ENCODE measurements around the gene CHMP1A. TPM values are rescaled to one million over a fixed set of nuclear protein-coding genes. Genes with fewer than 3 reads are reported as not detected.

The CHMP1A gene
- total RNA-seq, 4 donors from 2014 or later: 40.4 to 64.3 (median 50.3) TPM

GRCh38 chr16:89599902-89600301 is 57.6 kb downstream of the CHMP1A start:
- TF ChIP-seq CTCF (IDR thresholded peaks at IDR 0.05; ENCODE audit: low read depth): no peak

GRCh38 chr16:89599451-89599858 is 58.1 kb downstream of the CHMP1A start:
- TF ChIP-seq CTCF (IDR thresholded peaks at IDR 0.05; ENCODE audit: low read depth): no peak

- no peak for TF ChIP-seq CTCF (IDR thresholded peaks at IDR 0.05; ENCODE audit: low read depth)
Measured at GRCh38 chr16:89598199-89598598, 59.3 kb downstream of the CHMP1A start.

- no peak for TF ChIP-seq CTCF (IDR thresholded peaks at IDR 0.05; ENCODE audit: low read depth)
Measured at GRCh38 chr16:89596957-89597649, 60.4 kb downstream of the CHMP1A start.

- no peak for TF ChIP-seq CTCF (IDR thresholded peaks at IDR 0.05; ENCODE audit: low read depth)
Measured at GRCh38 chr16:89596061-89596689, 61.3 kb downstream of the CHMP1A start.

- no peak for TF ChIP-seq CTCF (IDR thresholded peaks at IDR 0.05; ENCODE audit: low read depth)
Measured at GRCh38 chr16:89595330-89596060, 62.0 kb downstream of the CHMP1A start.

Other genes with a start within 250 kb of the CHMP1A start
- gene ANKRD11, start 167.1 kb downstream of the CHMP1A start, total RNA-seq: 100 to 1,000 TPM in 1 of 4 donors, 10 to 100 TPM in 3; 56.1 to 190 (median 62.6) TPM
- 100 to 1,000 TPM in 2 of 4 donors, 10 to 100 TPM in 2; 83.3 to 152 (median 105) TPM for gene SPG7, start 149.3 kb downstream of the CHMP1A start, total RNA-seq
- gene RPL13, start 97.0 kb downstream of the CHMP1A start, total RNA-seq: 1,000 to 10,000 TPM; 2,408 to 5,801 (median 4,379) TPM
- gene CPNE7, start 82.0 kb downstream of the CHMP1A start, total RNA-seq: not detected
- gene DPEP1, start 44.1 kb downstream of the CHMP1A start, total RNA-seq: 1 to 10 TPM in 1 of 4 donors, not detected in 3; 2.3 TPM
- 1 to 10 TPM; 2.5 to 7.0 (median 5.4) TPM for gene SPATA33, start 128 bp upstream of the CHMP1A start, total RNA-seq
- gene CDK10, start 29.0 kb upstream of the CHMP1A start, total RNA-seq: 10 to 100 TPM; 15.0 to 38.4 (median 29.0) TPM
- 10 to 100 TPM in 2 of 4 donors, 1 to 10 TPM in 2; 7.7 to 10.7 (median 9.4) TPM for gene SPATA2L, start 44.0 kb upstream of the CHMP1A start, total RNA-seq
- 10 to 100 TPM in 1 of 4 donors, 1 to 10 TPM in 3; 1.5 to 10.5 (median 3.6) TPM for gene VPS9D1, start 63.2 kb upstream of the CHMP1A start, total RNA-seq
- 10 to 100 TPM; 10.9 to 39.6 (median 22.2) TPM for gene ZNF276, start 63.8 kb upstream of the CHMP1A start, total RNA-seq
- gene FANCA, start 158.9 kb upstream of the CHMP1A start, total RNA-seq: 1 to 10 TPM; 2.1 to 9.5 (median 3.7) TPM
- 1 to 10 TPM; 1.1 to 5.1 (median 3.0) TPM for gene SPIRE2, start 170.8 kb upstream of the CHMP1A start, total RNA-seq
- gene TCF25, start 215.9 kb upstream of the CHMP1A start, total RNA-seq: 100 to 1,000 TPM; 147 to 240 (median 148) TPM

Measured in subcutaneous adipose tissue (tissue), 4 donors.